ENCODE data around the gene EML4. TPM values are rescaled to one million over a fixed set of nuclear protein-coding genes. Genes with fewer than 3 reads are reported as not detected.

The EML4 gene
- polyA plus RNA-seq, 1 experiment = 19.1 TPM

DNA sequence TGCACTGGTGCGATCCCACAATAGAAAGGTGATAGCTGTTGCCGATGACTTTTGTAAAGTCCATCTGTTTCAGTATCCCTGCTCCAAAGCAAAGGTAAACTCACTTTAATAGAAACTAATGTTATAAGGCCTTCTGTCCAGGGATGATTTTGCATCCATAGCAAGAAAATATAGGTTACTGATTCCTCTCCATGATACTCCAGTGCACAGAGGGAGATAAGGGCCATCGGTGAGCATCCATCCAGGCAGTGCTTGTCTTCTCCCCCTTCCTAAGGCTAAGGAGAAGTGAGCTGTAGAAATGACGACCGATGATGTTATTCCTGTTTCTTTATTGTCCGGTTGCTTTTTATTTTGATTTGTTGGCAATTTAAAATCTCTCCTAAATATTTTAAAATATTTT, 159.8 kb downstream of the EML4 start:
- Histone ChIP-seq H3K4me3 (ENCODE audit: low read depth, low read length) (no peak overlapping the region), H3K36me3 (ENCODE audit: control insufficient read depth, insufficient read depth, low read length) (peaks cover 8% of the 10 kb centered on the region), H3K27me3 (ENCODE audit: control insufficient read depth, insufficient read depth, low read length) (no peaks in the 10 kb centered on the region)
- TF ChIP-seq, protein P1, sequence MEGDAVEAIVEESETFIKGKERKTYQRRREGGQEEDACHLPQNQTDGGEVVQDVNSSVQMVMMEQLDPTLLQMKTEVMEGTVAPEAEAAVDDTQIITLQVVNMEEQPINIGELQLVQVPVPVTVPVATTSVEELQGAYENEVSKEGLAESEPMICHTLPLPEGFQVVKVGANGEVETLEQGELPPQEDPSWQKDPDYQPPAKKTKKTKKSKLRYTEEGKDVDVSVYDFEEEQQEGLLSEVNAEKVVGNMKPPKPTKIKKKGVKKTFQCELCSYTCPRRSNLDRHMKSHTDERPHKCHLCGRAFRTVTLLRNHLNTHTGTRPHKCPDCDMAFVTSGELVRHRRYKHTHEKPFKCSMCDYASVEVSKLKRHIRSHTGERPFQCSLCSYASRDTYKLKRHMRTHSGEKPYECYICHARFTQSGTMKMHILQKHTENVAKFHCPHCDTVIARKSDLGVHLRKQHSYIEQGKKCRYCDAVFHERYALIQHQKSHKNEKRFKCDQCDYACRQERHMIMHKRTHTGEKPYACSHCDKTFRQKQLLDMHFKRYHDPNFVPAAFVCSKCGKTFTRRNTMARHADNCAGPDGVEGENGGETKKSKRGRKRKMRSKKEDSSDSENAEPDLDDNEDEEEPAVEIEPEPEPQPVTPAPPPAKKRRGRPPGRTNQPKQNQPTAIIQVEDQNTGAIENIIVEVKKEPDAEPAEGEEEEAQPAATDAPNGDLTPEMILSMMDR (IDR thresholded peaks at IDR 0.05; ENCODE audit: insufficient read depth, low read depth, low read length) = no peak
- no peak for DNase-seq (ENCODE audit: low read depth)
- ChIA-PET CTCF (interaction anchor here (0.7 to 8.1 kb wide), 20 partner anchors 9 to 475 kb away, joined by 3 to 103 read pairs (median 4); no protein-coding TSS in a partner anchor), POLR2A (no interaction called here)

DNA sequence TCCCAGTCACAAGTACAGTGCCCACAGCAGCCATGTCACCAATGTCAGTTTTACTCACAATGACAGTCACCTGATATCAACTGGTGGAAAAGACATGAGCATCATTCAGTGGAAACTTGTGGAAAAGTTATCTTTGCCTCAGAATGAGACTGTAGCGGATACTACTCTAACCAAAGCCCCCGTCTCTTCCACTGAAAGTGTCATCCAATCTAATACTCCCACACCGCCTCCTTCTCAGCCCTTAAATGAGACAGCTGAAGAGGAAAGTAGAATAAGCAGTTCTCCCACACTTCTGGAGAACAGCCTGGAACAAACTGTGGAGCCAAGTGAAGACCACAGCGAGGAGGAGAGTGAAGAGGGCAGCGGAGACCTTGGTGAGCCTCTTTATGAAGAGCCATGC, 160.6 kb downstream of the EML4 start:
- peaks cover 8% of the 10 kb centered on the region for H3K36me3 ChIP-seq (ENCODE audit: control insufficient read depth, insufficient read depth, low read length)
- TF ChIP-seq, protein P1 (IDR thresholded peaks at IDR 0.05; ENCODE audit: insufficient read depth, low read depth, low read length) = no peak
- no peak for DNase-seq (ENCODE audit: low read depth)
- H3K4me3 ChIP-seq (ENCODE audit: low read depth, low read length) = no peak overlapping the region
- POLR2A ChIA-PET = no interaction called here
- CTCF ChIA-PET = interaction anchor here (0.8 to 8.1 kb wide), 11 partner anchors 10 to 244 kb away, joined by 3 to 103 read pairs (median 6); no protein-coding TSS in a partner anchor
- no peaks in the 10 kb centered on the region for H3K27me3 ChIP-seq (ENCODE audit: control insufficient read depth, insufficient read depth, low read length)

DNA sequence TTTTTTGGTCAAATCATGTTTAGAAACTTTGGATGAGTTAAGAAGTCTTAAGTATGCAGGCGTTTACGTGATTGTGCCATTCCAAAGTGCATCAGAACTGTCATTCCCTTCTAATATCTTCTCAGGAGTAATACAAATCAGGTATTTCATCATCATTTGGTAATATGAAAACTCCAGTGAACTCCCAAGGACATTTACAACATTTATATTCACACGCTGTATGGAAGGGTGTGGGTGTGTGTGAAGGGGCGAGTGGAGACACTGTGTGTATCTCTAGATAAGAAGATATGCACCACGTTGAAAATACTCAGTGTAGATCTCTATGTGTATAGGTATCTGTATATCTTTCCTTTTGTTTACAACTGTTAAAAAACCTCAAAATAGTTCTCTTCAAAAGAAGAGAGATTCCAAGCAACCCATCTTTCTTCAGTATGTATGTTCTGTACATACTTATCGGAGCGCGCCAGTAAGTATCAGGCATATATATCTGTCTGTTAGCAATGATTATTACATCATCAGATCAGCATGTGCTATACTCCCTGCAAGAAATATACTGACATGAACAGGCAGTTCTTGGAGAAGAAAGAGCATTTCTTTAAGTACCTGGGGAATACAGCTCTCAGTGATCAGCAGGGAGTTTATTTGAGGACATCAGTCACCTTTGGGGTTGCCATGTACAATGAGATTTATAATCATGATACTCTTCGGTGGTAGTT, 162.6 kb downstream of the EML4 start:
- Histone ChIP-seq H3K27me3 (ENCODE audit: control insufficient read depth, insufficient read depth, low read length) (no peaks in the 10 kb centered on the region), H3K4me3 (ENCODE audit: low read depth, low read length) (no peak overlapping the region), H3K36me3 (ENCODE audit: control insufficient read depth, insufficient read depth, low read length) (peaks cover 8% of the 10 kb centered on the region)
- ChIA-PET POLR2A (no interaction called here), CTCF (interaction anchor here (0.7 to 8.1 kb wide), 3 partner anchors 235 to 375 kb away, joined by 3 to 103 read pairs (median 3); no protein-coding TSS in a partner anchor)
- DNase-seq (ENCODE audit: low read depth) = no peak
- TF ChIP-seq, protein P1 (IDR thresholded peaks at IDR 0.05; ENCODE audit: insufficient read depth, low read depth, low read length) = no peak

DNA sequence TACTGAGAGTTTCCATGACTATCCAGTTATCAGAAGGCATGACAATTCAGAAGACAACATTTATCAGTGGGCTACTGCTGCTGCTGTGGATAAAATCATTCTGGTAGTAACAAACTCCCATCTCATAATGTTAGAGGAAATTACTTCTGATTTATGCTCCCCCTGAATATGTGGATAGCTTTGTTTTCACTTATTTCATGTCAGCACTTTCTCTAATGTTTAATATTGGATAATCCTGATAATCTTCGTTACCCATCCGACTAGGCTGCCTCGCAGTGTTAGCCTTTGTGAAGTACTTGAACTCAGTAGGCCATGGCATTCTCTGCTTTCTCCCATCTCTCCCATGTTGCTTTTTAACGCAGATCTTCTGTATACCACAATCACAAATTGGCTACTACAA, 163.4 kb downstream of the EML4 start:
- CTCF ChIA-PET = interaction anchor here (0.7 to 1.0 kb wide), 2 partner anchors 237 to 375 kb away, joined by 3 read pairs; no protein-coding TSS in a partner anchor
- Histone ChIP-seq H3K36me3 (ENCODE audit: control insufficient read depth, insufficient read depth, low read length) (peaks cover 8% of the 10 kb centered on the region), H3K4me3 (ENCODE audit: low read depth, low read length) (no peak overlapping the region), H3K27me3 (ENCODE audit: control insufficient read depth, insufficient read depth, low read length) (no peaks in the 10 kb centered on the region)
- no peak for DNase-seq (ENCODE audit: low read depth)
- POLR2A ChIA-PET = no interaction called here
- TF ChIP-seq, protein P1 (IDR thresholded peaks at IDR 0.05; ENCODE audit: insufficient read depth, low read depth, low read length) = no peak

DNA sequence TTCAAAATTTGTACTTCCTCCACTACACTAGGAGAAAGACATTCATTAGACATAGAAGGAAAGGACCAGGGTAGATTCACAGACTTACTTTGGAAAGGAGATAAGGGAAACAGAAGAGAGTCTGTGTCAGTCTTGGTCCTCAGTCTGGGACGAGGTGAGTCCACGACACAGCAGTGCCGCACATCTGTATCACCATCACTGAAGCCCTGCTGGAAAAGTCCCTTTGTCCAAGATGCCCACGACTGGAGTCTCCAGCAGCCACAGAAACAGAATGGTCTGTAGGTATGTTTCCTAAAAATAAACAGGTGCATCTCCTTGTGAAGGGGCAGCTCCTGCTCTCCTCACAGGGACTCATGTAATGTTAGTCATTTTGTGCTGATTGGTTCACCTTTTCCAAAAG, 164.4 kb downstream of the EML4 start:
- peaks cover 15% of the 10 kb centered on the region for H3K36me3 ChIP-seq (ENCODE audit: control insufficient read depth, insufficient read depth, low read length)
- H3K4me3 ChIP-seq (ENCODE audit: low read depth, low read length) = no peak overlapping the region
- POLR2A ChIA-PET = no interaction called here
- CTCF ChIA-PET = no interaction called here
- no peak for DNase-seq (ENCODE audit: low read depth)
- H3K27me3 ChIP-seq (ENCODE audit: control insufficient read depth, insufficient read depth, low read length) = no peaks in the 10 kb centered on the region
- TF ChIP-seq, protein P1 (IDR thresholded peaks at IDR 0.05; ENCODE audit: insufficient read depth, low read depth, low read length) = no peak

Measured in BJ (cell line).